Osteoblast (primary cell): ENCODE results near the gene EMID1. TPM values are rescaled to one million over a fixed set of nuclear protein-coding genes. Genes with fewer than 3 reads are reported as not detected.

Source experiments
- DNase-seq: peaks from one replicate; pipeline ENCODE4 v3.0.0; 2011; ENCODE audit warnings: low spot score, mixed read lengths; ENCODE audit not compliant: insufficient read length; ENCODE audit errors: missing footprints
- H2AFZ ChIP-seq: 2 replicates; pipeline ENCODE4 v1.6.0; 2011; ENCODE audit warnings: mild to moderate bottlenecking, low read length
- H3K27ac ChIP-seq: 2 replicates; pipeline ENCODE4 v1.5.1; 2011; ENCODE audit warnings: mild to moderate bottlenecking, low read depth, low read length, moderate library complexity
- H3K27me3 ChIP-seq: 2 replicates; pipeline ENCODE4 v1.6.0; 2012; ENCODE audit warnings: mild to moderate bottlenecking, control low read depth, inconsistent platforms, low read length, moderate library complexity; ENCODE audit not compliant: insufficient read depth
- H3K36me3 ChIP-seq: 2 replicates; pipeline ENCODE4 v1.5.1; 2011; ENCODE audit warnings: mild to moderate bottlenecking, low read length, control low read depth, moderate library complexity; ENCODE audit not compliant: insufficient read depth
- H3K4me1 ChIP-seq: 2 replicates; pipeline ENCODE4 v1.5.1; 2011; ENCODE audit warnings: mild to moderate bottlenecking, low read length, control low read depth, moderate library complexity; ENCODE audit not compliant: insufficient read depth
- H3K4me2 ChIP-seq: 2 replicates; pipeline ENCODE4 v1.6.0; 2011; ENCODE audit warnings: mild to moderate bottlenecking, low read length; ENCODE audit not compliant: insufficient read depth
- H3K4me3 ChIP-seq: fragments of 200-600 bp; sonication (generic); 3 replicates; pipeline ENCODE4 v1.5.1; 2012; ENCODE audit warnings: mild to moderate bottlenecking, low read length, inconsistent platforms; ENCODE audit not compliant: insufficient read depth
- H3K79me2 ChIP-seq: 2 replicates; pipeline ENCODE4 v1.6.0; 2012; ENCODE audit warnings: mild to moderate bottlenecking, low read length, control low read depth, inconsistent platforms; ENCODE audit not compliant: insufficient read depth
- H3K9me3 ChIP-seq: 2 replicates; pipeline ENCODE4 v1.5.1; 2011; ENCODE audit warnings: low read depth, low read length, control low read depth
- H4K20me1 ChIP-seq: 2 replicates; pipeline ENCODE4 v1.6.0; 2012; ENCODE audit warnings: mild to moderate bottlenecking, low read length, control low read depth; ENCODE audit not compliant: insufficient read depth
- total RNA-seq: library from RNA; depleted of rRNA; stranded (reverse); fragments of >200 nt; gene quantifications from 2 replicates; pipeline ENCODE4 v1.2.3, GENCODE V29; 2012
- TF ChIP-seq, protein P1 (sequence below): IDR thresholded peaks from 2 replicates; pipeline ENCODE4 v1.5.1; 2011; ENCODE audit warnings: mild to moderate bottlenecking, low read depth, low read length, moderate library complexity; ENCODE audit errors: extremely low read depth

EMID1 gene
- total RNA-seq, 1 donor = under 0.01 TPM

DNA sequence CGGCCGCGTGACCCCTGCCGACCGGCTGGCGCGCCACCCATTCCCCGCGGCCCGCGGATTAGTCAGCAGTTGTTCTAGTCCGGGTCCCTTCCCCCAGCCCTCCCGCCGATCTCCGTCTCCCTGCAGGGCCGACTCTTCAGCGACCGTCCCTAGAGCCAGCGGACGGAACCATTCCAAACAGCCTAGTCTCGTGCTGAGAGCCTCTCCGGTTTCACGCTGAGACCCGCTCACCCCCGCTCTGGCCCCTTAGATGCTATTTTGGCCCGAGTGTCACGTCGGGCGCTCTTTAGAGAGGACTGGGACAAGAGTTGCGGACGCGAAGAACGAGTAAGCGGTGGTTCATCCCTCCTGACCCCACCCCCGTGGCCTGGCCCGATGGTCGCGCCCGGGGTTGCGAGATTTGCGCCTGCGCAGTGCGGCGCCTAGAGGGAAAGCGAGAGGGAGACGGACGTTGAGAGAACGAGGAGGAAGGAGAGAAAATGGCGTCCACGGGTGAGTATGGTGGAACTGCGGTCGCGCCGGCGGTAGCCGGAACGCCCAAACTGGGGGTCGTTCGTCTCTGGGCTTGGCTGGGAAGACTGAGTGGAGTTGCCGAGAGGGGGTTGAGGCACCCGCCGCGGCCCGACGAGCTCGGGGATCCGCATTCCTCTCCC lies 62.3 kb downstream of the EMID1 start, which contains the start of the genes EWSR1 and RHBDD3:
Gene EWSR1 (plus strand): TSS at position 411 of the 653 bp plus-strand sequence. CDS start 69 bp downstream, at position 480.
Gene RHBDD3 (minus strand): TSS at position 124 of the 653 bp plus-strand sequence. CDS start 2,355 bp downstream, outside the sequence.
- H3K4me1 ChIP-seq = peaks cover 48% of the 10 kb centered on the region
- H3K4me2 ChIP-seq = peak within 1 kb of the TSS; percentile 98
- peaks cover 42% of the 10 kb centered on the region for H3K36me3 ChIP-seq
- peak; percentile 99 for DNase-seq
- peak within 1 kb of the TSS; percentile 98 for H3K4me3 ChIP-seq
- H4K20me1 ChIP-seq = peaks cover 46% of the 10 kb centered on the region
- TF ChIP-seq, protein P1, sequence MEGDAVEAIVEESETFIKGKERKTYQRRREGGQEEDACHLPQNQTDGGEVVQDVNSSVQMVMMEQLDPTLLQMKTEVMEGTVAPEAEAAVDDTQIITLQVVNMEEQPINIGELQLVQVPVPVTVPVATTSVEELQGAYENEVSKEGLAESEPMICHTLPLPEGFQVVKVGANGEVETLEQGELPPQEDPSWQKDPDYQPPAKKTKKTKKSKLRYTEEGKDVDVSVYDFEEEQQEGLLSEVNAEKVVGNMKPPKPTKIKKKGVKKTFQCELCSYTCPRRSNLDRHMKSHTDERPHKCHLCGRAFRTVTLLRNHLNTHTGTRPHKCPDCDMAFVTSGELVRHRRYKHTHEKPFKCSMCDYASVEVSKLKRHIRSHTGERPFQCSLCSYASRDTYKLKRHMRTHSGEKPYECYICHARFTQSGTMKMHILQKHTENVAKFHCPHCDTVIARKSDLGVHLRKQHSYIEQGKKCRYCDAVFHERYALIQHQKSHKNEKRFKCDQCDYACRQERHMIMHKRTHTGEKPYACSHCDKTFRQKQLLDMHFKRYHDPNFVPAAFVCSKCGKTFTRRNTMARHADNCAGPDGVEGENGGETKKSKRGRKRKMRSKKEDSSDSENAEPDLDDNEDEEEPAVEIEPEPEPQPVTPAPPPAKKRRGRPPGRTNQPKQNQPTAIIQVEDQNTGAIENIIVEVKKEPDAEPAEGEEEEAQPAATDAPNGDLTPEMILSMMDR = no peak
- peaks cover 74% of the 10 kb centered on the region for H3K79me2 ChIP-seq
- H2AFZ ChIP-seq = peak within 1 kb of the TSS; percentile 99
- no peaks in the 10 kb centered on the region for H3K9me3 ChIP-seq
- no peaks in the 10 kb centered on the region for H3K27me3 ChIP-seq
- H3K27ac ChIP-seq = peak within 1 kb of the TSS; percentile 100

GRCh38 chr22:29268511-29269229 lies 63.0 kb downstream of the EMID1 start:
- H3K36me3 ChIP-seq = peaks cover 48% of the 10 kb centered on the region
- no peaks in the 10 kb centered on the region for H3K9me3 ChIP-seq
- peaks cover 81% of the 10 kb centered on the region for H3K79me2 ChIP-seq
- H3K4me1 ChIP-seq = peaks cover 48% of the 10 kb centered on the region
- H3K4me3 ChIP-seq = peak overlapping the region; percentile 98
- H3K4me2 ChIP-seq = peak overlapping the region; percentile 98
- peaks cover 52% of the 10 kb centered on the region for H4K20me1 ChIP-seq
- peak overlapping the region; percentile 100 for H3K27ac ChIP-seq
- peak; percentile 92 for DNase-seq
- H3K27me3 ChIP-seq = no peaks in the 10 kb centered on the region
- TF ChIP-seq, protein P1 = no peak
- H2AFZ ChIP-seq = peak overlapping the region; percentile 99

DNA sequence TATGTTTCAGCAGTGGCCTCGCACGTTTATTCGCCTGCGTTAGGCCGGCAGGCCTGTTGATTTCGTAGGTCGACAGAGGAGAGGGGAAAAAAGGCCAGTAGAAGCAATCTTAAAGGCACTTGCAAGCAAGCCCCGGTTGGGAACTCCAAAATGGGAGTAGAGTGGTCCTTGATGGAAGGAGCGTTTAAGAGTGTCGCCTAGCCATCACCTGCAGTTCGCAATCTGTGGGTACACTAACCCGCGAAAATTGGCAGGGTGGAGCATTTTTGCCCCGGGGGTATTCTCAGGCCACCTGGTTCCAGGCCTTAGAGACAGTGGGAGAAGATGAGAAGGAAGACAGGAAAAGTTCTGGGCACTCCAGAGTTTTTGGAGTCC lies 63.5 kb downstream of the EMID1 start:
- H3K36me3 ChIP-seq = peaks cover 51% of the 10 kb centered on the region
- no peaks in the 10 kb centered on the region for H3K27me3 ChIP-seq
- peaks cover 58% of the 10 kb centered on the region for H4K20me1 ChIP-seq
- DNase-seq = peak; percentile 49
- H3K4me3 ChIP-seq = peak overlapping the region; percentile 98
- H3K4me1 ChIP-seq = peaks cover 48% of the 10 kb centered on the region
- no peaks in the 10 kb centered on the region for H3K9me3 ChIP-seq
- H3K79me2 ChIP-seq = peaks cover 86% of the 10 kb centered on the region
- TF ChIP-seq, protein P1 = no peak
- H3K27ac ChIP-seq = peak overlapping the region; percentile 100
- H3K4me2 ChIP-seq = peak overlapping the region; percentile 98
- H2AFZ ChIP-seq = no peak overlapping the region
